ENCODE data around the gene ZNF789.

DNA sequence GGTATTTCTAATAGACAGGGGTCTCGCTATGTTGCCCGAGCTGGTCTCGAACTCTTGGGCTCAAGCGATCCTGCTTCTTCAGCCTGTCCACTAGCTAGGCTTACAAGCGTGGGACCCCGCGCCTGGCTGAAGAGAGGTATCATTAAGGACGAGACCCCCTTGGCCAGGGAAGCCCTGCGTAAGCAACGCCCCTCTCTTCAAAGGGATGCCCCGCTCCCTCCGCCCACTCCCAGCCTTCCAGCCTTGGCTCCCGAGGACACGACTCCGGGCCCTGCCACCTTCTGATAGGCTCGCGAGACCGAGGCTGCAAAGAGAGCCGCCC lies 31.6 kb downstream of the ZNF789 start:
- no peak for TF ChIP-seq EZH2 (IDR thresholded peaks at IDR 0.05; ENCODE audit: borderline replicate concordance, low read length)
- TF ChIP-seq, protein P1, sequence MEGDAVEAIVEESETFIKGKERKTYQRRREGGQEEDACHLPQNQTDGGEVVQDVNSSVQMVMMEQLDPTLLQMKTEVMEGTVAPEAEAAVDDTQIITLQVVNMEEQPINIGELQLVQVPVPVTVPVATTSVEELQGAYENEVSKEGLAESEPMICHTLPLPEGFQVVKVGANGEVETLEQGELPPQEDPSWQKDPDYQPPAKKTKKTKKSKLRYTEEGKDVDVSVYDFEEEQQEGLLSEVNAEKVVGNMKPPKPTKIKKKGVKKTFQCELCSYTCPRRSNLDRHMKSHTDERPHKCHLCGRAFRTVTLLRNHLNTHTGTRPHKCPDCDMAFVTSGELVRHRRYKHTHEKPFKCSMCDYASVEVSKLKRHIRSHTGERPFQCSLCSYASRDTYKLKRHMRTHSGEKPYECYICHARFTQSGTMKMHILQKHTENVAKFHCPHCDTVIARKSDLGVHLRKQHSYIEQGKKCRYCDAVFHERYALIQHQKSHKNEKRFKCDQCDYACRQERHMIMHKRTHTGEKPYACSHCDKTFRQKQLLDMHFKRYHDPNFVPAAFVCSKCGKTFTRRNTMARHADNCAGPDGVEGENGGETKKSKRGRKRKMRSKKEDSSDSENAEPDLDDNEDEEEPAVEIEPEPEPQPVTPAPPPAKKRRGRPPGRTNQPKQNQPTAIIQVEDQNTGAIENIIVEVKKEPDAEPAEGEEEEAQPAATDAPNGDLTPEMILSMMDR (IDR thresholded peaks at IDR 0.05; ENCODE audit: low read length) = no peak

Data from OCI-LY1 (cell line).